Activated naive CD4-positive, alpha-beta T cell treated with anti-CD3 and anti-CD28 coated beads, Interleukin-2, amount 50 U/mL, for 24 hours (primary cell): ENCODE data around the gene GPLD1.

Experiments
- H3K27ac Mint-ChIP-seq: one replicate; pipeline ENCODE4 v1.8.0; 2021; ENCODE audit warnings: mild to moderate bottlenecking, mixed read lengths
- H3K27me3 Mint-ChIP-seq: one replicate; pipeline ENCODE4 v1.8.0; 2021; ENCODE audit warnings: mixed read lengths
- H3K36me3 Mint-ChIP-seq: one replicate; pipeline ENCODE4 v1.8.0; 2021; ENCODE audit warnings: mixed read lengths
- H3K4me1 Mint-ChIP-seq: one replicate; pipeline ENCODE4 v1.8.0; 2021; ENCODE audit warnings: mixed read lengths
- H3K4me3 Mint-ChIP-seq: one replicate; pipeline ENCODE4 v1.8.0; 2021; ENCODE audit warnings: mild to moderate bottlenecking, mixed read lengths
- H3K9me3 Mint-ChIP-seq: one replicate; pipeline ENCODE4 v1.8.0; 2021; ENCODE audit warnings: mixed read lengths

GPLD1 gene

GRCh38 chr6:24481449-24481848, 7.9 kb downstream of the GPLD1 start:
- Mint-ChIP-seq H3K4me1 (no peaks in the 10 kb centered on the region), H3K9me3 (no peaks in the 10 kb centered on the region), H3K36me3 (no peaks in the 10 kb centered on the region), H3K27ac (no peak overlapping the region), H3K4me3 (no peak overlapping the region), H3K27me3 (no peaks in the 10 kb centered on the region)

- Mint-ChIP-seq H3K27ac (no peak overlapping the region), H3K4me1 (no peaks in the 10 kb centered on the region), H3K36me3 (no peaks in the 10 kb centered on the region), H3K27me3 (no peaks in the 10 kb centered on the region), H3K9me3 (no peaks in the 10 kb centered on the region), H3K4me3 (no peak overlapping the region)
These were observed 8.7 kb downstream of the GPLD1 start for GRCh38 chr6:24480705-24481104.

- Mint-ChIP-seq H3K27me3 (no peaks in the 10 kb centered on the region), H3K4me1 (no peaks in the 10 kb centered on the region), H3K27ac (no peak overlapping the region), H3K4me3 (no peak overlapping the region), H3K9me3 (no peaks in the 10 kb centered on the region), H3K36me3 (no peaks in the 10 kb centered on the region)
These were observed 10.5 kb downstream of the GPLD1 start for GRCh38 chr6:24478903-24479302.

- Mint-ChIP-seq H3K27me3 (no peaks in the 10 kb centered on the region), H3K9me3 (no peaks in the 10 kb centered on the region), H3K4me1 (no peaks in the 10 kb centered on the region), H3K27ac (no peak overlapping the region), H3K4me3 (no peak overlapping the region), H3K36me3 (no peaks in the 10 kb centered on the region)
These were observed 12.3 kb downstream of the GPLD1 start for GRCh38 chr6:24477070-24477469.

- Mint-ChIP-seq H3K9me3 (no peaks in the 10 kb centered on the region), H3K36me3 (no peaks in the 10 kb centered on the region), H3K27me3 (no peaks in the 10 kb centered on the region), H3K4me1 (no peaks in the 10 kb centered on the region), H3K4me3 (no peak overlapping the region), H3K27ac (no peak overlapping the region)
These were observed 12.7 kb downstream of the GPLD1 start for GRCh38 chr6:24476631-24477030.

GRCh38 chr6:24472181-24472580, 17.2 kb downstream of the GPLD1 start:
- Mint-ChIP-seq H3K4me3 (no peak overlapping the region), H3K27me3 (no peaks in the 10 kb centered on the region), H3K9me3 (no peaks in the 10 kb centered on the region), H3K36me3 (no peaks in the 10 kb centered on the region), H3K4me1 (no peaks in the 10 kb centered on the region), H3K27ac (no peak overlapping the region)

- Mint-ChIP-seq H3K9me3 (no peaks in the 10 kb centered on the region), H3K4me1 (no peaks in the 10 kb centered on the region), H3K27me3 (no peaks in the 10 kb centered on the region), H3K4me3 (no peak overlapping the region), H3K27ac (no peak overlapping the region), H3K36me3 (no peaks in the 10 kb centered on the region)
These were observed 19.6 kb downstream of the GPLD1 start for GRCh38 chr6:24469811-24470210.

- Mint-ChIP-seq H3K27me3 (no peaks in the 10 kb centered on the region), H3K27ac (no peak overlapping the region), H3K4me1 (no peaks in the 10 kb centered on the region), H3K36me3 (no peaks in the 10 kb centered on the region), H3K4me3 (no peak overlapping the region), H3K9me3 (no peaks in the 10 kb centered on the region)
These were observed 24.9 kb downstream of the GPLD1 start for GRCh38 chr6:24464253-24465038.

GRCh38 chr6:24460966-24461365, 28.4 kb downstream of the GPLD1 start:
- no peaks in the 10 kb centered on the region for H3K27me3 Mint-ChIP-seq
- H3K4me1 Mint-ChIP-seq = no peaks in the 10 kb centered on the region
- H3K4me3 Mint-ChIP-seq = no peak overlapping the region
- H3K27ac Mint-ChIP-seq = no peak overlapping the region
- H3K36me3 Mint-ChIP-seq = peaks cover 2% of the 10 kb centered on the region
- H3K9me3 Mint-ChIP-seq = no peaks in the 10 kb centered on the region

GRCh38 chr6:24458941-24459340, 30.4 kb downstream of the GPLD1 start:
- Mint-ChIP-seq H3K4me1 (no peaks in the 10 kb centered on the region), H3K36me3 (peaks cover 2% of the 10 kb centered on the region), H3K4me3 (no peak overlapping the region), H3K27ac (no peak overlapping the region), H3K9me3 (no peaks in the 10 kb centered on the region), H3K27me3 (no peaks in the 10 kb centered on the region)

- Mint-ChIP-seq H3K36me3 (peaks cover 2% of the 10 kb centered on the region), H3K4me1 (no peaks in the 10 kb centered on the region), H3K27ac (no peak overlapping the region), H3K4me3 (no peak overlapping the region), H3K9me3 (no peaks in the 10 kb centered on the region), H3K27me3 (no peaks in the 10 kb centered on the region)
These were observed 31.2 kb downstream of the GPLD1 start for GRCh38 chr6:24458134-24458533.

- Mint-ChIP-seq H3K4me1 (no peaks in the 10 kb centered on the region), H3K4me3 (no peak overlapping the region), H3K36me3 (peaks cover 2% of the 10 kb centered on the region), H3K9me3 (no peaks in the 10 kb centered on the region), H3K27ac (no peak overlapping the region), H3K27me3 (no peaks in the 10 kb centered on the region)
These were observed 34.3 kb downstream of the GPLD1 start for GRCh38 chr6:24455061-24455460.

- H3K9me3 Mint-ChIP-seq = no peaks in the 10 kb centered on the region
- peaks cover 2% of the 10 kb centered on the region for H3K36me3 Mint-ChIP-seq
- no peaks in the 10 kb centered on the region for H3K4me1 Mint-ChIP-seq
- no peak overlapping the region for H3K4me3 Mint-ChIP-seq
- no peaks in the 10 kb centered on the region for H3K27me3 Mint-ChIP-seq
- no peak overlapping the region for H3K27ac Mint-ChIP-seq
These were observed 34.9 kb downstream of the GPLD1 start for GRCh38 chr6:24454452-24454851.

GRCh38 chr6:24453921-24454320, 35.5 kb downstream of the GPLD1 start:
- Mint-ChIP-seq H3K36me3 (peaks cover 2% of the 10 kb centered on the region), H3K27ac (no peak overlapping the region), H3K9me3 (no peaks in the 10 kb centered on the region), H3K4me3 (no peak overlapping the region), H3K27me3 (no peaks in the 10 kb centered on the region), H3K4me1 (no peaks in the 10 kb centered on the region)

- Mint-ChIP-seq H3K4me3 (no peak overlapping the region), H3K27ac (no peak overlapping the region), H3K4me1 (no peaks in the 10 kb centered on the region), H3K9me3 (no peaks in the 10 kb centered on the region), H3K36me3 (no peaks in the 10 kb centered on the region), H3K27me3 (no peaks in the 10 kb centered on the region)
These were observed 37.6 kb downstream of the GPLD1 start for GRCh38 chr6:24451581-24452388.

GRCh38 chr6:24448828-24449525, 40.4 kb downstream of the GPLD1 start:
- Mint-ChIP-seq H3K4me3 (no peak overlapping the region), H3K36me3 (no peaks in the 10 kb centered on the region), H3K27ac (no peak overlapping the region), H3K4me1 (no peaks in the 10 kb centered on the region), H3K9me3 (no peaks in the 10 kb centered on the region), H3K27me3 (no peaks in the 10 kb centered on the region)
